ENCODE results near the gene EDN2.

Gene EDN2

DNA sequence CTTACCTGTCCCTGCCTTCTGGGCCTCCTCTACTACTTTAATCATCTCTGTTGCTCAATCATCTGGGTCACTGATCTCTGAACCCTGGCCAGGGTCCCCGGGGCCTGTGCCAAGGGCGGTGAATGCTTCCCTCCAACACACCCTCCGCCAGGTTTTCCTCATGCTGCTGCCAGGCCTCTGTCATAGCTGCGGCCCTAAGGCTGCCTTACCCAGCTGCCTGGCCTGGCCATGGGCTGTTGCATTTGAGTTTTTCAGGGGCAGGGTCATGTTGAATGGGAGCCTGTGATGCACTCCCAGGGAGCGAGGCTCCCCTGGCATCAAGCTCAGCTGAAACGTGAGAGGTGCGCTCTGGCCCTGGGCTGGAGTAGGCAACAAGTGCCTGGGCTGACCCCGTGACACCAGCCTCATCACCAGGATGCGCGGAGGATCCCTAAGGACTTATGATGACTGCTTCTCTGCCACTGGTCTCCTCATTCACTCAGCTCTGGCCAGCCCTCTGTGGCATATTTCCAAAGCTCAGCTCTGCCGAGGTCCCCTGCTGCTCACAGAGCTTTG is 7.6 kb downstream of the EDN2 start:
- H3K4me2 ChIP-seq (ENCODE audit: low read depth, low read length, poor library complexity, severe bottlenecking): no peak overlapping the region
- no peaks in the 10 kb centered on the region for H3K4me1 ChIP-seq (ENCODE audit: insufficient read depth, low read length, poor library complexity, severe bottlenecking)
- no peaks in the 10 kb centered on the region for H3K9me2 ChIP-seq (replicated peaks; ENCODE audit: low read depth, low read length)
- H3K9ac ChIP-seq (ENCODE audit: low read depth, low read length, poor library complexity, severe bottlenecking): no peak overlapping the region
- H3F3A ChIP-seq (ENCODE audit: low read depth): no peaks in the 10 kb centered on the region
- TF ChIP-seq EZH2phosphoT487 (IDR thresholded peaks at IDR 0.05; ENCODE audit: borderline replicate concordance) (no peak), CTCF (conservative IDR thresholded peaks at IDR 0.05; ENCODE audit: low read length) (no peak)
- no peak overlapping the region for H3K4me3 ChIP-seq (ENCODE audit: low read length, poor library complexity, severe bottlenecking)
- no peak overlapping the region for H2AFZ ChIP-seq (ENCODE audit: low read length)
- no peaks in the 10 kb centered on the region for H4K20me1 ChIP-seq (ENCODE audit: insufficient read depth, low read length, poor library complexity, severe bottlenecking)
- H3K36me3 ChIP-seq (ENCODE audit: insufficient read depth, low read length): no peaks in the 10 kb centered on the region
- no peaks in the 10 kb centered on the region for H3K27me3 ChIP-seq (ENCODE audit: insufficient read depth, low read length, poor library complexity, severe bottlenecking)
- H3K9me3 ChIP-seq (ENCODE audit: insufficient read depth, low read depth, low read length): no peaks in the 10 kb centered on the region
- H3K79me2 ChIP-seq (ENCODE audit: insufficient read depth, low read length): no peaks in the 10 kb centered on the region

GRCh38 chr1:41475859-41476567 is 8.5 kb downstream of the EDN2 start:
- no peak overlapping the region for H3K9ac ChIP-seq (ENCODE audit: low read depth, low read length, poor library complexity, severe bottlenecking)
- H3K27me3 ChIP-seq (ENCODE audit: insufficient read depth, low read length, poor library complexity, severe bottlenecking): no peaks in the 10 kb centered on the region
- no peaks in the 10 kb centered on the region for H3K9me3 ChIP-seq (ENCODE audit: insufficient read depth, low read depth, low read length)
- H3K4me3 ChIP-seq (ENCODE audit: low read length, poor library complexity, severe bottlenecking): no peak overlapping the region
- H3K4me1 ChIP-seq (ENCODE audit: insufficient read depth, low read length, poor library complexity, severe bottlenecking): no peaks in the 10 kb centered on the region
- no peaks in the 10 kb centered on the region for H3F3A ChIP-seq (ENCODE audit: low read depth)
- TF ChIP-seq EZH2phosphoT487 (IDR thresholded peaks at IDR 0.05; ENCODE audit: borderline replicate concordance) (no peak), CTCF (conservative IDR thresholded peaks at IDR 0.05; ENCODE audit: low read length) (0 out of 2 replicates have a peak, but pooled peaks have one; percentile 10)
- H3K4me2 ChIP-seq (ENCODE audit: low read depth, low read length, poor library complexity, severe bottlenecking): no peak overlapping the region
- H3K9me2 ChIP-seq (replicated peaks; ENCODE audit: low read depth, low read length): no peaks in the 10 kb centered on the region
- no peaks in the 10 kb centered on the region for H3K79me2 ChIP-seq (ENCODE audit: insufficient read depth, low read length)
- no peak overlapping the region for H2AFZ ChIP-seq (ENCODE audit: low read length)
- no peaks in the 10 kb centered on the region for H4K20me1 ChIP-seq (ENCODE audit: insufficient read depth, low read length, poor library complexity, severe bottlenecking)
- H3K36me3 ChIP-seq (ENCODE audit: insufficient read depth, low read length): no peaks in the 10 kb centered on the region

DNA sequence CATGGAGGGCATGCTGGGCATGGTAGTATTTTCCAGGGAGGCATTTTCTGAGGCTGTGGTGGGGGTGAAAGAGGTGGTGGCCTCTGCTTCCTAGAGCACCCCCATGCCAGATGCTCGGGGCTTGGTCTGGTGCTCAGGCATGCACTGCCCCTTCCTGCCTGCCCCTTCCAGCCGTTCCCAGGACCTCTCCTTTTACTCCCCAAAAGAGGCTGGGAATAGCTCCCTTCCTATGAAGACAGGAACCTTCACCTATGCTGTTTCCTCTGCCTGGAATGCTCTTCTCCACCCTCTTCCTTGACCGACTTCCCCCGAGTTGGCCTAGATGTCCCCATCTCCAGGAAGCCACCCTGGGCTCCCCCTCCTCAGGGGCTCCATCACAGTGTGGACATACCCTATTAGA is 9.1 kb downstream of the EDN2 start:
- Histone ChIP-seq H3K4me1 (ENCODE audit: insufficient read depth, low read length, poor library complexity, severe bottlenecking) (peaks cover under 1% of the 10 kb centered on the region), H4K20me1 (ENCODE audit: insufficient read depth, low read length, poor library complexity, severe bottlenecking) (no peaks in the 10 kb centered on the region), H3K4me2 (ENCODE audit: low read depth, low read length, poor library complexity, severe bottlenecking) (no peak overlapping the region), H2AFZ (ENCODE audit: low read length) (no peak overlapping the region), H3K4me3 (ENCODE audit: low read length, poor library complexity, severe bottlenecking) (no peak overlapping the region), H3K9me3 (ENCODE audit: insufficient read depth, low read depth, low read length) (no peaks in the 10 kb centered on the region), H3K9ac (ENCODE audit: low read depth, low read length, poor library complexity, severe bottlenecking) (no peak overlapping the region), H3K9me2 (replicated peaks; ENCODE audit: low read depth, low read length) (no peaks in the 10 kb centered on the region), H3K27me3 (ENCODE audit: insufficient read depth, low read length, poor library complexity, severe bottlenecking) (no peaks in the 10 kb centered on the region), H3K79me2 (ENCODE audit: insufficient read depth, low read length) (no peaks in the 10 kb centered on the region), H3F3A (ENCODE audit: low read depth) (no peaks in the 10 kb centered on the region), H3K36me3 (ENCODE audit: insufficient read depth, low read length) (no peaks in the 10 kb centered on the region)
- TF ChIP-seq CTCF (conservative IDR thresholded peaks at IDR 0.05; ENCODE audit: low read length): no peak
- no peak for TF ChIP-seq EZH2phosphoT487 (IDR thresholded peaks at IDR 0.05; ENCODE audit: borderline replicate concordance)
